ENCODE data around the gene SAE1. TPM values are rescaled to one million over a fixed set of nuclear protein-coding genes. Genes with fewer than 3 reads are reported as not detected.

Gene SAE1
- total RNA-seq, 1 donor from 2014 or later = 140 TPM

DNA sequence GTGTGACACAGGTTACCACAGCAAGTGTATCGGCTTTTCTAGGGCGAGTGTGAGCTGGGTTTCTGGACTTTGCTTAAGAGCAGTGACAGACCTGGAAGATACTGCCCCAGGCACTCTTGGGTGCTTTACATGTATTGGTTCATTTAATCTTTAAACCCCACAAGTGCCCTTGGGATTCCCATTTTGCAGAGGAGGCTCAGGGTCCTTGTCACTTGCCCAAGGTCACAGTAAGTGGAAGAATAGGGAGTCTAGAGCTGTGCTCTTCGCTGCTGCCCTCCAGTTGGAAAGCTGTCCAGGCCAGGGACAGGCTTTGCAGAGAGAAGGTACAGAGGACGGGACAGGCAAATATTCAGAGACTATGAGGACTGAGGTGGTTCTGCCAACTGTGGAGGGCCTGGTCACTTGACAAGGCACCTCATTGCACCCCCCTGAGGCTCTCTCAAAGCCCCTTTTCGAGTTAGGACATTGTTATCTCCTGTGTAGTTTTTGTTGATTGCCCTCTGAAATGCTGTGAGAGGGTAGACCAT is 57.9 kb downstream of the SAE1 start:
- H3K4me3 ChIP-seq (ENCODE audit: low read depth, low read length) = no peak overlapping the region
- TF ChIP-seq, protein P1, sequence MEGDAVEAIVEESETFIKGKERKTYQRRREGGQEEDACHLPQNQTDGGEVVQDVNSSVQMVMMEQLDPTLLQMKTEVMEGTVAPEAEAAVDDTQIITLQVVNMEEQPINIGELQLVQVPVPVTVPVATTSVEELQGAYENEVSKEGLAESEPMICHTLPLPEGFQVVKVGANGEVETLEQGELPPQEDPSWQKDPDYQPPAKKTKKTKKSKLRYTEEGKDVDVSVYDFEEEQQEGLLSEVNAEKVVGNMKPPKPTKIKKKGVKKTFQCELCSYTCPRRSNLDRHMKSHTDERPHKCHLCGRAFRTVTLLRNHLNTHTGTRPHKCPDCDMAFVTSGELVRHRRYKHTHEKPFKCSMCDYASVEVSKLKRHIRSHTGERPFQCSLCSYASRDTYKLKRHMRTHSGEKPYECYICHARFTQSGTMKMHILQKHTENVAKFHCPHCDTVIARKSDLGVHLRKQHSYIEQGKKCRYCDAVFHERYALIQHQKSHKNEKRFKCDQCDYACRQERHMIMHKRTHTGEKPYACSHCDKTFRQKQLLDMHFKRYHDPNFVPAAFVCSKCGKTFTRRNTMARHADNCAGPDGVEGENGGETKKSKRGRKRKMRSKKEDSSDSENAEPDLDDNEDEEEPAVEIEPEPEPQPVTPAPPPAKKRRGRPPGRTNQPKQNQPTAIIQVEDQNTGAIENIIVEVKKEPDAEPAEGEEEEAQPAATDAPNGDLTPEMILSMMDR (conservative IDR thresholded peaks at IDR 0.05; ENCODE audit: low read depth, low read length) = no peak
- no peak for DNase-seq (ENCODE audit: low read depth)

DNA sequence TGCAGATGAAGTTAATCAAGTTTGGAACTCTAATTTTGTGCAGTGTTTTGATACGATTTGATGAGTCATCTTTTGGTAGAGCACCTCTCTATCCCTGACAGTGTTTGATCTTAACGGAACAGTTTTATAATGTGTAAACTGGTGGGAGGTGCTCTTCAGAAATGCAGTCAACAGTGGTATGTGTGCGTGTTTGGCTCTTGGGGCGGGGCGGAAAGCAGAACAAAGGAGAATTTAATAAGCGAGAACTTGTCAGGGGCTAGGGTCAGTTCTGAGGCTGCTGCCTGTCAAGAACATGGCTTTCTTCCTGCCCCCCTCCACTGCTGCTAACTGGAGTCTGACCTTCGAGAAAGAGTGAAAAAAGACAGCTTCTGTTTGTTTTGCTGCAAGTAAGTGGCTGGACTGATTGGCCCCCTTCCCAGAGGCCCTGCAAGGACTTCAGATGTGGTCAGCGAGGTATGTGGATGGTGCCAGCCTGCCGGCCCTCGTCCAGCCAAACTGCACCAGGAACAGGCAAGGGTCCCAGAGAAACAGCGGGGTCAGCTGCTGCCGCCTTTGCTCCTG is 59.6 kb downstream of the SAE1 start:
- peak; percentile 31 for DNase-seq (ENCODE audit: low read depth)
- peak overlapping the region; percentile 3 for H3K4me3 ChIP-seq (ENCODE audit: low read depth, low read length)
- TF ChIP-seq, protein P1 (conservative IDR thresholded peaks at IDR 0.05; ENCODE audit: low read depth, low read length) = no peak

DNA sequence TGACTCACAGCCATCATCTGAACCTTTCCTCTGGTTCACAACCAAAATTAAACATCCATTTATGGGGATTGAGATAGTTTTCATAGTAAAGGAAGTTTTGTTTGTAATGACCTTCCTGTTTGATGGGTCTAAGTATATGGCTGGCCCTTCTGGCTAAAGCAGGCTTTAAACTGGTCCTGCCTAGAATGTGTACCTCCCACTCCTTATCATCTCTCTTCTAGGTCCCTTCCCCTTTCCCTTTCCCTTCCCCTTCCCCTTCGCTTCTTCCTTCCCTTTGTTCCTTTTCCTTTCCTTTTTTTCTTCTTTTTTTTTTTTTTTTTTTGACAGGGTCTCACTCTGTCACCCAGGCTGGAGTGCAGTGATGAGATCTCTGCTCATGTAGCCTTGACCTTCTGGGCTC is 64.8 kb downstream of the SAE1 start:
- no peak for DNase-seq (ENCODE audit: low read depth)
- TF ChIP-seq, protein P1 (conservative IDR thresholded peaks at IDR 0.05; ENCODE audit: low read depth, low read length) = no peak
- H3K4me3 ChIP-seq (ENCODE audit: low read depth, low read length) = no peak overlapping the region

DNA sequence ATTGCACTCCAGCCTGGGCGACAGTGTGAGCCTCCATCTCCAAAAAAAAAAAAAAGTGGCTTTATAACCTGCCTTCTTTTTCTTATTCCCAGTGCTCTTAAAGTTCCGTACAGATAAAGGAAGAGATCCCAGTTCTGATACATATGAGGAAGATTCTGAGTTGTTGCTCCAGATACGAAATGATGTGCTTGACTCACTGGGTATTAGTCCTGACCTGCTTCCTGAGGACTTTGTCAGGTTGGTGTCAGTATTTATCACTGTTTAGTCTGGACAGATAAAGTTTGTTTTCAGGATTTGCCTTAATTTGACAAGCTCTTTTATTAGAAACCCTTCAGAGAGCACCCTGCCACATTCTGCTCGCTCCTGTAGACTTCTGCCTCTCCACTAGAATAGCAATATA is 66.5 kb downstream of the SAE1 start:
- DNase-seq (ENCODE audit: low read depth) = no peak
- H3K4me3 ChIP-seq (ENCODE audit: low read depth, low read length) = no peak overlapping the region
- TF ChIP-seq, protein P1 (conservative IDR thresholded peaks at IDR 0.05; ENCODE audit: low read depth, low read length) = no peak

DNA sequence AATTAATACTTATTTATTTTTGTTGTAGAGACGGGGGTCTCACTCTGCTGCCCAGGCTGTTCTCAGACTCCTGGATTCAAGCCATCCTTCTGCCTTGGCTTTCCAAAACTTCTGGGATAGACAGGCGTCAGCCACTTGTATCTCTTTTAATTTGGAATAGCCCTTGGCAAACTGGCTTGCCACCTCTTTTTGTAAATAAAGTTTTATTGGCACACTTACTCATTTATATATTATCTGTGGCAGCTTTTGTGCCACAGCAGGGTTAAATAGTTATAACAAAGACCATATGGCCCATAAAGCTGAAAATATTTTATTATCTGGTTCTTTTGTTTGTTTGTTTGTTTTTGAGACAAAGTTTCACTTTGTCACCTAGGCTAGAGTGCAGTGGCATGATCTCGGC is 69.9 kb downstream of the SAE1 start:
- no peak overlapping the region for H3K4me3 ChIP-seq (ENCODE audit: low read depth, low read length)
- DNase-seq (ENCODE audit: low read depth) = no peak
- TF ChIP-seq, protein P1 (conservative IDR thresholded peaks at IDR 0.05; ENCODE audit: low read depth, low read length) = no peak

DNA sequence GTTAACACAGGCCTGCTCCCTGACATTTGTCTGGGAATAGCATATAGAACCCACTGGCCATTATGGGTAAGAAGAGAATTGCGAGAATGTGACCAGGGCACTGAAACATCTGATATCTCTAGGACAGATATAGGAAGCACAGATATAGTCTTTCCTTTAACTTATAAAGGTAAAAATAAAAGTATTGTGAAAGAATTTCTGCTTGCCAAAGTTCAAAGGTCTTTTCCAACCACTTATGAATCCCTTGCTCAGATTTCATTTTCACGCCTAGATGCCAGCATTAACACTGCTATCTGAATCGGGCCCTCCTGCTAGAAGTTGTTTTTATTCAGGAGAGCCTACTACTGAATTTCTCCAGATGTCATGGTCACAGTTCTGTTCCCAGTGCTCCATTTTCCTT is 72.6 kb downstream of the SAE1 start:
- no peak for DNase-seq (ENCODE audit: low read depth)
- H3K4me3 ChIP-seq (ENCODE audit: low read depth, low read length) = no peak overlapping the region
- TF ChIP-seq, protein P1 (conservative IDR thresholded peaks at IDR 0.05; ENCODE audit: low read depth, low read length) = no peak
